SW480 (cell line): ENCODE data around the gene SUSD6.
A peak's percentile ranks its signal among the peaks of the same experiment; 100 is the strongest.

Source experiments
- DNase-seq: peaks from one replicate; pipeline ENCODE4 v3.0.0-alpha.2; 2016; ENCODE audit warnings: low spot score

SUSD6 gene

GRCh38 chr14:69672356-69672755 is 61.0 kb downstream of the SUSD6 start:
- no peak for DNase-seq

- no peak for DNase-seq
Observed at GRCh38 chr14:69673104-69673503, 61.7 kb downstream of the SUSD6 start.

GRCh38 chr14:69673578-69674305 is 62.3 kb downstream of the SUSD6 start:
- DNase-seq, result no peak

GRCh38 chr14:69674546-69675244 is 63.3 kb downstream of the SUSD6 start:
- no peak for DNase-seq

- DNase-seq, result no peak
Observed at GRCh38 chr14:69675245-69675583, 63.8 kb downstream of the SUSD6 start.

GRCh38 chr14:69675877-69676416 is 64.6 kb downstream of the SUSD6 start:
- DNase-seq, result no peak

GRCh38 chr14:69676723-69677122 is 65.3 kb downstream of the SUSD6 start:
- DNase-seq, result no peak

GRCh38 chr14:69680297-69680696 is 68.9 kb downstream of the SUSD6 start:
- DNase-seq, result no peak

GRCh38 chr14:69682136-69682535 is 70.7 kb downstream of the SUSD6 start:
- no peak for DNase-seq

- no peak for DNase-seq
Observed at GRCh38 chr14:69682621-69683263, 71.3 kb downstream of the SUSD6 start.

GRCh38 chr14:69683971-69684370 is 72.6 kb downstream of the SUSD6 start:
- no peak for DNase-seq

GRCh38 chr14:69684461-69685217 is 73.2 kb downstream of the SUSD6 start:
- no peak for DNase-seq

- DNase-seq, result no peak
Observed at GRCh38 chr14:69685218-69685616, 73.8 kb downstream of the SUSD6 start.

- DNase-seq, result no peak
Observed at GRCh38 chr14:69685716-69686115, 74.3 kb downstream of the SUSD6 start.

- no peak for DNase-seq
Observed at GRCh38 chr14:69687606-69688298, 76.4 kb downstream of the SUSD6 start.

- DNase-seq, result no peak
Observed at GRCh38 chr14:69688299-69688649, 76.9 kb downstream of the SUSD6 start.

GRCh38 chr14:69690042-69690441 is 78.6 kb downstream of the SUSD6 start:
- DNase-seq, result no peak

- no peak for DNase-seq
Observed at GRCh38 chr14:69692594-69692993, 81.2 kb downstream of the SUSD6 start.

GRCh38 chr14:69693145-69693544 is 81.7 kb downstream of the SUSD6 start:
- DNase-seq, result no peak

- DNase-seq, result peak; percentile 51
Observed at GRCh38 chr14:69693801-69694729, 82.7 kb downstream of the SUSD6 start.
